Endothelial cell of umbilical vein (primary cell): ENCODE data around the gene DZIP1.

Source experiments
- EZH2 ChIP-seq: IDR thresholded peaks from 2 replicates; pipeline ENCODE4 v1.6.1; 2012; ENCODE audit warnings: borderline replicate concordance, low read depth, mild to moderate bottlenecking, moderate library complexity, low read length, inconsistent platforms; ENCODE audit not compliant: severe bottlenecking
- POLR2A ChIP-seq: IDR thresholded peaks from 2 replicates; pipeline ENCODE4 v1.6.1; 2012; ENCODE audit warnings: low read depth, mild to moderate bottlenecking, control low read depth, low read length
- TF ChIP-seq, protein P1 (sequence below), 2 donors: IDR thresholded peaks; 1 replicate in 1 of 2; 2 replicates in 1 of 2; pipeline ENCODE4 v1.5.1; 2011; ENCODE audit warnings: low read length in 2 of 2, mild to moderate bottlenecking in 2 of 2, moderate library complexity in 2 of 2, control low read depth in 1 of 2, inconsistent platforms in 1 of 2, low read depth in 1 of 2; ENCODE audit not compliant: insufficient read depth in 1 of 2; ENCODE audit errors: extremely low read depth in 1 of 2

DNA sequence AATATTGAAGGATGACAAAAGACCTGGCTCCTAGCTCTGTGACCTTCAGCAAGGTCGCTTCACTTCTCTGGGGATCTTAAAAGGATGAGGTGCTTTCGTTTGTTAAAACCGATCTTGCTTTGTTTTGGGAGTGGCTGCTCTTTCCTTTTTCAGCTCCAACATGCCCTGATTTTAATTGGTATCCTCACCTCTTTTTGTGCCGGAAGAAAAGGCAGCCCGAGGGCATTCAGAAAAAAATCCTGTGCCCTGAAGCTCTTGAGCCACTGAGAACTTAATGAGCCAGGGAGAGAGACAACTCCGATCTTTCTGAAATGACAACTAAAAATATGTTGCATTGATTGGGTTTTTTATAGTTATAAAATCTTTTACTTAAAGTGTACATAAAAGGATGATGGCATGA lies 72.6 kb downstream of the DZIP1 start:
- TF ChIP-seq, protein P1, sequence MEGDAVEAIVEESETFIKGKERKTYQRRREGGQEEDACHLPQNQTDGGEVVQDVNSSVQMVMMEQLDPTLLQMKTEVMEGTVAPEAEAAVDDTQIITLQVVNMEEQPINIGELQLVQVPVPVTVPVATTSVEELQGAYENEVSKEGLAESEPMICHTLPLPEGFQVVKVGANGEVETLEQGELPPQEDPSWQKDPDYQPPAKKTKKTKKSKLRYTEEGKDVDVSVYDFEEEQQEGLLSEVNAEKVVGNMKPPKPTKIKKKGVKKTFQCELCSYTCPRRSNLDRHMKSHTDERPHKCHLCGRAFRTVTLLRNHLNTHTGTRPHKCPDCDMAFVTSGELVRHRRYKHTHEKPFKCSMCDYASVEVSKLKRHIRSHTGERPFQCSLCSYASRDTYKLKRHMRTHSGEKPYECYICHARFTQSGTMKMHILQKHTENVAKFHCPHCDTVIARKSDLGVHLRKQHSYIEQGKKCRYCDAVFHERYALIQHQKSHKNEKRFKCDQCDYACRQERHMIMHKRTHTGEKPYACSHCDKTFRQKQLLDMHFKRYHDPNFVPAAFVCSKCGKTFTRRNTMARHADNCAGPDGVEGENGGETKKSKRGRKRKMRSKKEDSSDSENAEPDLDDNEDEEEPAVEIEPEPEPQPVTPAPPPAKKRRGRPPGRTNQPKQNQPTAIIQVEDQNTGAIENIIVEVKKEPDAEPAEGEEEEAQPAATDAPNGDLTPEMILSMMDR (IDR thresholded peaks at IDR 0.05; ENCODE audit: extremely low read depth in 1 of 2, insufficient read depth in 1 of 2, low read depth in 1 of 2, low read length in 2 of 2), result no peak
- TF ChIP-seq POLR2A, result no peak
- TF ChIP-seq EZH2, result no peak
